K562 treated with DMSO at 1 percent for 4 hours (cell line): ENCODE measurements around the gene EIF1AY. TPM values are rescaled to one million over a fixed set of nuclear protein-coding genes. Genes with fewer than 3 reads are reported as not detected.

Experiments used
- total RNA-seq: library from RNA; unstranded; fragments of 300-600 nt; gene quantifications from 2 replicates; pipeline ENCODE4 v1.2.3, GENCODE V29; 2022; ENCODE audit not compliant: insufficient read depth

The EIF1AY gene
- total RNA-seq = not detected in 2 replicates

GRCh38 chrY:20575531-20576121, at the start of gene EIF1AY:
TSS of gene EIF1AY (plus strand) at chrY:20575776. CDS start at chrY:20575872, 96 bp downstream.

Other genes with a start within 250 kb of the EIF1AY start
- gene RPS4Y2, start 180.3 kb downstream of the EIF1AY start, total RNA-seq = not detected in 2 replicates